Osteoblast (primary cell): ENCODE data around the gene TIMM44. TPM values are rescaled to one million over a fixed set of nuclear protein-coding genes. Genes with fewer than 3 reads are reported as not detected.

Experiments
- DNase-seq: peaks from one replicate; pipeline ENCODE4 v3.0.0; 2011; ENCODE audit warnings: low spot score, mixed read lengths; ENCODE audit not compliant: insufficient read length; ENCODE audit errors: missing footprints
- H2AFZ ChIP-seq: 2 replicates; pipeline ENCODE4 v1.6.0; 2011; ENCODE audit warnings: mild to moderate bottlenecking, low read length
- H3K27ac ChIP-seq: 2 replicates; pipeline ENCODE4 v1.5.1; 2011; ENCODE audit warnings: mild to moderate bottlenecking, low read depth, low read length, moderate library complexity
- H3K27me3 ChIP-seq: 2 replicates; pipeline ENCODE4 v1.6.0; 2012; ENCODE audit warnings: mild to moderate bottlenecking, control low read depth, inconsistent platforms, low read length, moderate library complexity; ENCODE audit not compliant: insufficient read depth
- H3K36me3 ChIP-seq: 2 replicates; pipeline ENCODE4 v1.5.1; 2011; ENCODE audit warnings: mild to moderate bottlenecking, low read length, control low read depth, moderate library complexity; ENCODE audit not compliant: insufficient read depth
- H3K4me1 ChIP-seq: 2 replicates; pipeline ENCODE4 v1.5.1; 2011; ENCODE audit warnings: mild to moderate bottlenecking, low read length, control low read depth, moderate library complexity; ENCODE audit not compliant: insufficient read depth
- H3K4me2 ChIP-seq: 2 replicates; pipeline ENCODE4 v1.6.0; 2011; ENCODE audit warnings: mild to moderate bottlenecking, low read length; ENCODE audit not compliant: insufficient read depth
- H3K4me3 ChIP-seq: fragments of 200-600 bp; sonication (generic); 3 replicates; pipeline ENCODE4 v1.5.1; 2012; ENCODE audit warnings: mild to moderate bottlenecking, low read length, inconsistent platforms; ENCODE audit not compliant: insufficient read depth
- H3K79me2 ChIP-seq: 2 replicates; pipeline ENCODE4 v1.6.0; 2012; ENCODE audit warnings: mild to moderate bottlenecking, low read length, control low read depth, inconsistent platforms; ENCODE audit not compliant: insufficient read depth
- H3K9me3 ChIP-seq: 2 replicates; pipeline ENCODE4 v1.5.1; 2011; ENCODE audit warnings: low read depth, low read length, control low read depth
- H4K20me1 ChIP-seq: 2 replicates; pipeline ENCODE4 v1.6.0; 2012; ENCODE audit warnings: mild to moderate bottlenecking, low read length, control low read depth; ENCODE audit not compliant: insufficient read depth
- CTCF ChIP-seq: IDR thresholded peaks from 2 replicates; pipeline ENCODE4 v1.5.1; 2011; ENCODE audit warnings: mild to moderate bottlenecking, low read depth, low read length, moderate library complexity; ENCODE audit errors: extremely low read depth
- total RNA-seq: library from RNA; depleted of rRNA; stranded (reverse); fragments of >200 nt; gene quantifications from 2 replicates; pipeline ENCODE4 v1.2.3, GENCODE V29; 2012

Gene TIMM44
- total RNA-seq, 1 donor: 52.5 TPM

- no peak overlapping the region for H3K4me2 ChIP-seq
- TF ChIP-seq CTCF: no peak
These were observed 28.4 kb upstream of the TIMM44 start for GRCh38 chr19:7971553-7972520.

GRCh38 chr19:7970716-7971448, 27.4 kb upstream of the TIMM44 start:
- no peak overlapping the region for H2AFZ ChIP-seq

More at GRCh38 chr19:7971553-7972520, 28.4 kb upstream of the TIMM44 start:
- H3K27me3 ChIP-seq: no peaks in the 10 kb centered on the region
- H2AFZ ChIP-seq: no peak overlapping the region
- no peak overlapping the region for H3K4me3 ChIP-seq
- no peaks in the 10 kb centered on the region for H3K4me1 ChIP-seq
- peak; percentile 53 for DNase-seq
- peaks cover 9% of the 10 kb centered on the region for H3K79me2 ChIP-seq
- no peaks in the 10 kb centered on the region for H3K9me3 ChIP-seq
- H3K27ac ChIP-seq: no peak overlapping the region
- peaks cover 40% of the 10 kb centered on the region for H3K36me3 ChIP-seq
- peaks cover 29% of the 10 kb centered on the region for H4K20me1 ChIP-seq

GRCh38 chr19:7969555-7969939, 26.1 kb upstream of the TIMM44 start:
- H3K27me3 ChIP-seq: no peaks in the 10 kb centered on the region
- H3K4me1 ChIP-seq: no peaks in the 10 kb centered on the region
- no peak overlapping the region for H3K27ac ChIP-seq
- H3K79me2 ChIP-seq: peaks cover 4% of the 10 kb centered on the region
- H3K4me3 ChIP-seq: no peak overlapping the region
- H3K4me2 ChIP-seq: no peak overlapping the region
- H4K20me1 ChIP-seq: peaks cover 21% of the 10 kb centered on the region
- no peaks in the 10 kb centered on the region for H3K9me3 ChIP-seq
- no peak overlapping the region for H2AFZ ChIP-seq
- H3K36me3 ChIP-seq: peaks cover 52% of the 10 kb centered on the region
- DNase-seq: peak; percentile 32
- no peak for TF ChIP-seq CTCF

More at GRCh38 chr19:7970716-7971448, 27.4 kb upstream of the TIMM44 start:
- H4K20me1 ChIP-seq: peaks cover 29% of the 10 kb centered on the region
- H3K36me3 ChIP-seq: peaks cover 49% of the 10 kb centered on the region
- H3K9me3 ChIP-seq: no peaks in the 10 kb centered on the region
- H3K27ac ChIP-seq: no peak overlapping the region
- H3K4me1 ChIP-seq: no peaks in the 10 kb centered on the region
- H3K79me2 ChIP-seq: peaks cover 9% of the 10 kb centered on the region
- H3K27me3 ChIP-seq: no peaks in the 10 kb centered on the region
- peak; percentile 79 for TF ChIP-seq CTCF
- peak; percentile 92 for DNase-seq
- no peak overlapping the region for H3K4me2 ChIP-seq
- no peak overlapping the region for H3K4me3 ChIP-seq
